GM19328 (cell line): ENCODE measurements around the gene NT5DC1.
"Not testable (repeated sequence)": the region's sequence is repeated elsewhere in the genome, so short reads cannot be mapped to it uniquely, and the experiment has no call there.

Experiments
- ATAC-seq: cut with Tn5 transposase; IDR thresholded peaks from one replicate; pipeline ENCODE4 v1.9.1; 2021; ENCODE audit warnings: mild to moderate bottlenecking, moderate library complexity; ENCODE audit not compliant: unreplicated experiment

NT5DC1 gene

DNA sequence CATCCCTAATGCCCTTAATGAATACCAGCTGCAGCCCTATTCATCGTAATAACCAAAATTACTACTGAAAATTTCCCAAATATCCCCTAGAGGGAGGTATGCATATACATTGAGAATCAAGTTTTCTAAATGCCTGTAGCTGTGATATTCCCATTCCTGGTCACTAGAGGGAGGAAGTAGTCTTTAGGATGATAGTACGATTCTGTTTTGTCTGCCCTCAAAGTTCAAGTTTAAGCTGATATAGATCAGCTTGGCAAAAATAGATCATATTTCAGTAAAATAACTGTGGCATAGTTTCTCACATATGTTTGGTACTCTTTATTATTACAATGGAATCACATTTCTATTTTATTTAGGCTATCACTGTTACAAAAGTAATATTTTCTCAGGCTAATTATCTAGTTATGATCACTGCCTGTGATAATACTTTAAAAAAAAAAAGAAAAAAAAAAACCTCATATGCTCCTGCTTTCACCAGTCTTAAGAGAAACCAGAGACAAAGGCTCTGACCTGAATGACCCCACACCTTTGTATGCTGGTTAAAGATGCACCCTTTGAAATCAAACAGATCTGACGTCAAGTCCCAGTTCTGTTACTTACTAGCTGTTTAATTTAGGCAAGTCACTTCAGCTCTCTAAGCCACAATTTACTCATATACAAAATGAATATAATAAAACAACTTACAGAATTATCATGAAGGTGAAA lies 168.1 kb downstream of the NT5DC1 start:
- ATAC-seq: peak; percentile 73

- ATAC-seq: no peak
Measured at GRCh38 chr6:116271149-116271708, 170.6 kb downstream of the NT5DC1 start.

DNA sequence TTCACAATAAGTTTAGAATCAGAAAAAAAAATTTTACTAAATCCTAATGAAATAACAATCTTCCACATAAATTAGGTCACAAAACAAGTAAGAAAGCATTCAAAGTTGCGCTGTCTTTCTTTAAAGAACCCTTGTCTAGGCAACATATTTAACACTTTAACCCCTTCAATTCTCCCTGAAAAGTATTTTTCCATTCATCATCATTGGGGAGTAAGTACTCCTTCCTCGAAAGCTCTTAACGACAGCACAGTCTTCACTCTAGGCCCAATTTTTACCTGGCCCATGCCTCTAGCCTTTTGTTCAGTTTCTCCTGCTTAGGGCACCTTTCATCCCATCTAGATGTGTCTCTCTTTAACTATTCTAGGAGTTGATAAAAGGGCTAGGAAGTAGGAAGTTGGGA lies 176.5 kb downstream of the NT5DC1 start:
- ATAC-seq: no peak

GRCh38 chr6:116278481-116278829 lies 177.8 kb downstream of the NT5DC1 start:
- ATAC-seq: no peak

DNA sequence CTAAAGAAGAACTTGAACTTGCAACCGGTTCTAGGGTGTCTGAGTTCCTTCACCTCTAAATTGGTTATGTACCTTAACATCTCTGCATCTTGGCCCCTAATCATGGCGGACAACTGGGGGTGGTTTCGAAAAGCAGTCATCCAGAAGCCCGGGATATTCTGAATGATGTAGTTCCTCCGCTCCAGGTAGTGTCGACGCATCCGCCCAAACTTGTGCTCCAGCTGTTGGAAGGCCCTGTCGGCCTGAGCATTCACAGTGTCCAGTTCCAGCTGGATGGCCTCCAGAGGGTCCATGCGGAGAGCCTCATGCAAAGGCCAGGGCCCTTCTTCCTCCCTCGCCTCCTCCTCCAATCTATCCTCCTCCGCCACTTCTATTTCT lies 178.2 kb downstream of the NT5DC1 start:
- ATAC-seq: peak; percentile 0

DNA sequence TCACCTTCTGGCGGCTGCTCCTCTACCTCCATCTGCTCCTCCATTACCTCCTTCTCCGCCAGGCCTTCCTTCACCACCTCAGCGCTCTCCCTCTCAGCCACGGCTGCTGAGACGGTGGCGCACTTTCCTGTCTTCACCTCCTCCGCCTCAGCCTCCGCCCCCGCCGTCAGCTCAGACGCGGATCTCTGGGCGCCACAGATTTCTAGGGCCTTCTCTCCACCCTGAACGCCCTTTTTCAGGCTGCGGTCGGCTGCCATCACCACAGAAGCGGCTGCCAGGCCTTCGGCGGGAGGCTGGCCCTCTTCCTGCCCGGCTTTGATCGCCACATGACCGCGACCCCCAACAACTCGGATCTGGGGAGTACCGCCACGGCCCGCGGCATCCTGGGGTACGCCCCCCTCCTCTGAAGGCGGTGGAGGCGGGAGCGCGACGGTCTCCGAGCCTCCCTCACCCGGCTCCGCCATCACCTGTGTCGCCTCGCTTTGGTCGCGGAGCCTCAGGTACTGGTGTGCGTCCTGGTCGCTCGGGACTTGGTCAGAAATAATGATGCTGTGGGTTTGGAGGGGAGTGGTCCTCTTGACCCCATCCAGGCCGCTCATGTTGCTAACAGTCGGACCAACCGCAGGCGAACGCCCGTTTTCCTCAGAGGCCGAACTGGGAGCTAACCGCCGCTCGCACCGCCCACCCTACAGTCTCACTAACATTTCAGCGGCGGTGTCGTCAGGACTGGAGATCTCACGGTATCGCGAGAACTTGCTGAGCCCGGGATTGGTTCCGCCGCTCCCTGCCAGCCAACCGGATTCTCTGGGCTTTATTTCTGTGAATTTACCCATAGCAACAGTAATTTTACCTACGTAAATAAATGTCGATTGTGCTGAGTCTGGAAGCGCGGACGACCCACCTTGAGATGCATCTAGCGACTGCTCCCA lies 178.8 kb downstream of the NT5DC1 start, which contains the start of gene TSPYL1:
TSS of gene TSPYL1 (minus strand) at position 699 of the 929 bp plus-strand sequence. CDS start at position 599, 100 bp downstream.
- ATAC-seq: peak; percentile 95

DNA sequence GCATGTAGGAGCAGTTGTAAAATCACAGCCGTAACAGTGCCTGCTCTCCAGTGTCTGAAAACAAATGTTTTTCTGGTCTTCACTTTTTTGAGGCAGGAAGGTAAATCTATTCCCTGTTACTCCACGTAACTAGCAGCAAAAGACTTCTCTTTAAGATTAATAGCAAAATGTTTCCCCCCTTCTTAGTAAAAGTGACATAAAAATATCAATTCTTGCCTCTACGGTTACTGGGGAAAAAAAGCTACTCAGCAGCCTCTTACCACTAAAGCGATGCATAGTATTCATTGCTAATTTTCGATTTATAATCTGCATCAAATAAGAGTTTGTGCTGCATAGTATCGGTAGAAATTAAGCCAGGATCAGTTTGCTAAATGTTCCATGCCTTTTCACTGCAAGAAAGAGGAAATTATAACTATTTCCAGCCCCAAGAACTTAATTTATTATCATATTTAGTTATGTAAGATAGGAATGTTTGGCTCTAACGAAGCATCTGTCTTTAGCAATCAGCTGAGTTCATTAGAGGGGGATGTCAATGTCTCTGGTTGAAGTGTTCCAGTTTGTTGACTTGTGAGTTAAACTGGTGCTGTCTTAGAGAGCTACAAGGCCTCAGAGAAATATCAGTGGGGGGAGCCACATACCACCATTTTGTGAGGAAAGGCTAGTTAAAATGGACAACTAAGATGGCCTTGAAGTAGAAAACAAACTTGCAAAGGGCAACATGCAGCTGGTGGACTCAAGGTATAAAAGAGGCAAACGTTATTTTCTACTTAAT lies 179.7 kb downstream of the NT5DC1 start:
- no peak for ATAC-seq

GRCh38 chr6:116280933-116281316 lies 180.3 kb downstream of the NT5DC1 start:
- ATAC-seq: no peak

- no peak for ATAC-seq
Measured at GRCh38 chr6:116282698-116283097, 182.0 kb downstream of the NT5DC1 start.

GRCh38 chr6:116283191-116283590 lies 182.5 kb downstream of the NT5DC1 start:
- no peak for ATAC-seq

- ATAC-seq: not testable (repeated sequence)
Measured at GRCh38 chr6:116284984-116285383, 184.3 kb downstream of the NT5DC1 start.

DNA sequence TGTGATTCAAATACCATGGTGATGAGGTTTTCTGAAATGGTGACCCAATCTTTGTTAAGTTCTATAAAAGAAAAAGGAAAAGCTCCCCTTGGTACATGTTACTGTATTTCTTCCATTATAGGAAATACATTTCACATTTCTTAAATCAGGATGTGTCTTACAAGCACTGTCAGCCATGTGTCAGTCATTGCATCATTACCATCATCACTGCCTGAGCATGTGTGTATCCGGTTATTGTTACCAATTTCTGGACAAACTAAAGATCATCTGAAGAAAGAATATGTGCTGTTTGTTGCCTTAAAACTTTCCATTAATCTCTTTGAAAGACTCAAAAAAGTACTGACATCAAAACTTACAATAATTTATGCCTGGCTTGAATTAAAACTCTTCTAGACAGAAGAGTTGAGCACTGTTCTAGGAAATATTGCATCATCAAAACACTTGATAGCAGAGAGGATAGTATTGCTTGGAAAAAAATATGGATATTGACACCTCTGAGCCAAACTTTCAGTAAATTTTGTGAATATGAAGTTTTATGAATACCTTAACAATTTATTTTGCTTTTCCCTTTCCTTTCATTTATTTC lies 186.2 kb downstream of the NT5DC1 start:
- ATAC-seq: no peak

GRCh38 chr6:116287689-116288282 lies 187.1 kb downstream of the NT5DC1 start:
- peak; percentile 70 for ATAC-seq

DNA sequence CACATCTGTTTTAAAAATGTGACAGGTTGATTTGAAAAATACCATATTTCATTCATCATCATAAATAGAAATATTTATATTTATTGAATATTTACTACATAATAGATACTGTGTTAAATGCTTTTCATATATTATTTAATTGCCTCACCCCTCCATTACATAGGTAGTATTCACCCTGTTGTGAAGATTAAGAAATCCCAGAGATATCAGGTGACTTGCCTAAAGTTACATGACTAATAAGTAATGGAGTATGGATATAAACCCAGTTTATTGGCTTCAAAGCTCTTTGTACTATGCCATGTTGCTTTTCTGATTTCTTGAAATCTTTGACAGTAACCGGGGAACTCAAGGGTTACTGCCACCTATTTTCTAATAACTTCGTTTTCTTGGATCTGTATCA lies 189.2 kb downstream of the NT5DC1 start:
- no peak for ATAC-seq

DNA sequence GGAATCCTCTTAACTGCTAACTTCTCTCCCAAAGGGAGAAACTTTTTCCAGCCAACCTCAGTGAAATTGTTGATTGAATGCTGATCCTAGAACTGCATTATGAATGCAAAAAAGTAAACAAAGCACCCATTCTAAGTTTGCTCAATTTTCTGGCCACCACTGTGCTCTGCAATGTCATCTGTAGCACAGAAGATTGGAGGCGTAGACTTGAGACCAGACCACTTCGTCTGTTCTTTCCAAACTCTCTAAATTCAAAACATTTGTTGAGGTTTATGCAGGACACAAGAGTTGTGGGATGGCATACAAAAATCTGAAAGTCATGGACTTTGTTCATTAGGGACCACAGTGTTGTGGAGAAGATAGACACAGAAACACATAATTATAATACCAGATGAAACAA lies 190.1 kb downstream of the NT5DC1 start:
- no peak for ATAC-seq

DNA sequence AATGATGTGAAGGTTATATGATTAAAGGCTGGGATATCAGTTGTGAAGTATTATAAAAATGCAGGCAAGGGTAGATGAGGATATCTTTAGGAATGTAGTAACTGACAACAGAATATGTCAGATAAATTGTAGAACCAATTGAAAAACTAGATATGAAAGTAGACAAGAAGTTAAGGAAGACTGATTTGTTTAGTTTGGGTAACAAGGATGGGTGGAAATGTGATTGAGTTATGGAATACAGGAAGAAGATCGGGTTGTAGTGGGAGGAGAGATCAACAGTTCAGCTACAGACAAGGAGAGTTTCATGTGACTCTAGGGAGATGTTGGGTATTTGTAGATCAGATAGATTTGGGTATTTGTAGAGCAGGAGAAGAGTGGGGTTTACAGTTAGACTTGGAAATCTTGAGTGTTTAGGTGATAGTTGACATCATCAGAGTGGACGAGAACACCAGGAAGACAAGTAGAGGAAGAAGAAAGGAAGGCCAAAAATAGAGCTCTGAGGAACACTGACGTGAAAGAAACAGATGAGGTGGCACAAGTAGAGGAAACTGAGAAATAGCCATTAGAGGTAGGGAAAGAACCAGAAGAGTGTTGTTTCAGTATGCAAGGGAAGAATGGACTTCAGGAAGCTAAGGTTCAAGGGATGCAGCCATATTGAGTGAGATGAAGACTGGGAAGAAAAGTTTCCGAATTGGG lies 191.2 kb downstream of the NT5DC1 start:
- ATAC-seq: no peak

GRCh38 chr6:116292553-116292952 lies 191.9 kb downstream of the NT5DC1 start:
- no peak for ATAC-seq

DNA sequence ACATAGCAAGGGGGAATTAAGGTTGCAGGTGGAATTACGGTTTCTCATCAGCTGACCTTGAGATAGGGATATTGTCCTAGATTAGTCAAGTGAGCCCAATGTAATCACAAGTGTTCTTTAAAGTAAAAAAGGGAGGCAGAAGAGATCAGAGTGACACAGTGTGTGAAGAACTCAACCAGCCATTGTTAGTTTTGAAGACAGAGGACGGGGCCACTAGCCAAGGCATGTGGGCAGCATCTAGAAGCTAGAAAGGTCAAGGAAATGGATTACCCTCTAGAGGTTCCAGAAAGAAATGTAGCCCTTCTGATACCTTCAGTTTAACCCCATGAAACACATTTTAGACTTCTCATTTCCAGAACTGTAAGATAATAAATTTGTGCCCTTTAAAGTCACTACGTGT lies 197.6 kb downstream of the NT5DC1 start:
- no peak for ATAC-seq

GRCh38 chr6:116298973-116299372 lies 198.3 kb downstream of the NT5DC1 start:
- no peak for ATAC-seq
